Sigmoid colon (tissue), 7 donors: Measurements from ENCODE around the gene CCNL1. TPM values are rescaled to one million over a fixed set of nuclear protein-coding genes. Genes with fewer than 3 reads are reported as not detected.
A peak's percentile ranks its signal among the peaks of the same experiment; 100 is the strongest.

Experiments
- DNase-seq: peaks from one replicate; pipeline ENCODE4 v3.0.0-alpha.2; 2019
- H3K27ac ChIP-seq, 4 donors: fragments of 200-600 bp; sonication (generic); one replicate each; pipeline ENCODE4 v1.5.1; 2016 to 2019; ENCODE audit warnings: mild to moderate bottlenecking in 1 of 4
- H3K27me3 ChIP-seq, 3 donors: fragments of 200-600 bp; sonication (generic); one replicate each; pipeline ENCODE4 v1.5.1; 2019; ENCODE audit warnings: mild to moderate bottlenecking in 1 of 3
- H3K36me3 ChIP-seq, 4 donors: fragments of 200-600 bp; sonication (generic); one replicate each; pipeline ENCODE4 v1.5.1; 2016 to 2019
- H3K4me1 ChIP-seq, 4 donors: fragments of 200-600 bp; sonication (generic); one replicate each; pipeline ENCODE4 v1.5.1; 2017 to 2019
- H3K4me3 ChIP-seq, 4 donors: fragments of 200-600 bp; sonication (generic); one replicate each; pipeline ENCODE4 v1.5.1; 2017 to 2019; ENCODE audit warnings: mild to moderate bottlenecking in 2 of 4, moderate library complexity in 1 of 4
- H3K9me3 ChIP-seq, 4 donors: fragments of 200-600 bp in 3 of 4; sonication (generic) in 3 of 4; one replicate each; pipeline versions ENCODE4 v1.5.1 to v1.6.1; 2013 to 2019
- CTCF ChIP-seq, 4 experiments: fragments of 450-650 bp in 3 of 4; fragments of 200-600 bp in 1 of 4; IDR thresholded peaks; one replicate each; pipeline ENCODE4 v1.5.1; 2016 to 2019; ENCODE audit warnings: antibody characterized with exemption in 4 of 4, mild to moderate bottlenecking in 3 of 4, moderate library complexity in 2 of 4
- EP300 ChIP-seq, 4 donors: sonication (generic); formaldehyde crosslinking; IDR thresholded peaks; one replicate each; pipeline ENCODE4 v1.6.1; 2017; ENCODE audit warnings: antibody characterized with exemption in 4 of 4
- POLR2A ChIP-seq, 2 donors: fragments of 450-650 bp; IDR thresholded peaks; one replicate each; pipeline ENCODE4 v1.6.1; 2016; ENCODE audit warnings: antibody characterized with exemption in 2 of 2, mild to moderate bottlenecking in 2 of 2, moderate library complexity in 2 of 2
- POLR2AphosphoS5 ChIP-seq, 4 donors: sonication (generic); formaldehyde crosslinking; IDR thresholded peaks; one replicate each; pipeline ENCODE4 v1.6.1; 2017; ENCODE audit warnings: antibody characterized with exemption in 4 of 4
- WGBS, 2 donors: extraction: QIAGEN DNeasy Blood & Tissue Kit; methylation state at CpG; one replicate each; pipeline ENCODE4 v1.1.7; 2013; 5-methylcytosine and 5-hydroxymethylcytosine counted together
- intact Hi-C: fragments of 100-400 bp; cut with DNase I; formaldehyde crosslinking; loops from one replicate; pipeline ENCODE4 v1.15.1; 2023
- polyA plus RNA-seq, 3 donors: library from polyadenylated mRNA; stranded (reverse); fragments of 200-250 nt; gene quantifications; one replicate each; pipeline ENCODE4 v1.2.3, GENCODE V29; 2013
- total RNA-seq, 4 donors: library from RNA; depleted of rRNA; stranded (reverse); fragments of >200 nt; gene quantifications; one replicate each; pipeline ENCODE4 v1.1.0, GENCODE V29; 2016
- donor health status: healthy with polysubstance abuse.
- donor health status: Bipolar disorder and iron deficiency.
- donor health status: healthy.

Gene CCNL1
- total and polyA plus RNA-seq, 7 donors, result 25.2 to 403 (median 110) TPM

GRCh38 chr3:157139938-157140534 lies 19.9 kb downstream of the CCNL1 start:
- intact Hi-C loops, result loop anchor here (5.0 kb wide), 3 partner anchors 323 to 988 kb away; no protein-coding TSS in a partner anchor
- no peak overlapping the region for H3K27ac ChIP-seq
- peaks cover 0 to 29% (median 18%) of the 10 kb centered on the region in 4 donors for H3K4me1 ChIP-seq
- no peaks in the 10 kb centered on the region for H3K9me3 ChIP-seq
- H3K36me3 ChIP-seq, result peaks cover 0 to 44% (median 8%) of the 10 kb centered on the region in 4 donors
- H3K4me3 ChIP-seq, result no peak overlapping the region
- DNase-seq, result no peak
- H3K27me3 ChIP-seq, result no peaks in the 10 kb centered on the region
- TF ChIP-seq POLR2A (IDR thresholded peaks at IDR 0.05) (no peak), POLR2AphosphoS5 (IDR thresholded peaks at IDR 0.05) (no peak), CTCF (IDR thresholded peaks at IDR 0.05) (no peak), EP300 (IDR thresholded peaks at IDR 0.05) (no peak)
- 83 to 92% methylated on average over 8 of the region's 8 CpGs for WGBS, 2 donors

- TF ChIP-seq POLR2AphosphoS5 (IDR thresholded peaks at IDR 0.05), result peak in 1 of 4 donors; percentile 5
- no peak for TF ChIP-seq POLR2A (IDR thresholded peaks at IDR 0.05)
- no peak for TF ChIP-seq EP300 (IDR thresholded peaks at IDR 0.05)
- no peak for TF ChIP-seq CTCF (IDR thresholded peaks at IDR 0.05)
- Histone ChIP-seq H3K4me3 (no peak overlapping the region), H3K9me3 (no peaks in the 10 kb centered on the region), H3K27me3 (no peaks in the 10 kb centered on the region), H3K27ac (peak overlapping the region; percentile 31 to 75 (median 68)), H3K4me1 (peaks cover 0 to 40% (median 21%) of the 10 kb centered on the region in 4 donors), H3K36me3 (peaks cover 0 to 14% (median under 1%) of the 10 kb centered on the region in 4 donors)
- intact Hi-C loops, result loop anchor here (1.0 to 5.0 kb wide), 5 partner anchors 48 to 985 kb away; no protein-coding TSS in a partner anchor
- WGBS, 2 donors, result 10 to 54% methylated on average over 6 of the region's 6 CpGs
- no peak for DNase-seq
Measured at GRCh38 chr3:157136647-157137387, 23.1 kb downstream of the CCNL1 start.

GRCh38 chr3:157135671-157136396 lies 24.1 kb downstream of the CCNL1 start:
- Histone ChIP-seq H3K4me1 (peaks cover 0 to 43% (median 24%) of the 10 kb centered on the region in 4 donors), H3K9me3 (no peaks in the 10 kb centered on the region), H3K27ac (peak overlapping the region; percentile 31 to 75 (median 68)), H3K27me3 (no peaks in the 10 kb centered on the region), H3K36me3 (peaks cover 0 to 6% (median 0%) of the 10 kb centered on the region in 4 donors), H3K4me3 (no peak overlapping the region)
- TF ChIP-seq EP300 (IDR thresholded peaks at IDR 0.05), result no peak
- no peak for TF ChIP-seq POLR2A (IDR thresholded peaks at IDR 0.05)
- no peak for TF ChIP-seq CTCF (IDR thresholded peaks at IDR 0.05)
- TF ChIP-seq POLR2AphosphoS5 (IDR thresholded peaks at IDR 0.05), result no peak
- WGBS, 2 donors, result 52 to 75% methylated on average over 5 of the region's 5 CpGs
- intact Hi-C loops, result loop anchor here (1.0 to 5.0 kb wide), 5 partner anchors 47 to 984 kb away; no protein-coding TSS in a partner anchor
- no peak for DNase-seq

- peaks cover 0 to 54% (median 35%) of the 10 kb centered on the region in 4 donors for H3K4me1 ChIP-seq
- no peak for DNase-seq
- TF ChIP-seq CTCF (IDR thresholded peaks at IDR 0.05), result no peak
- no peak for TF ChIP-seq POLR2A (IDR thresholded peaks at IDR 0.05)
- no peak for TF ChIP-seq POLR2AphosphoS5 (IDR thresholded peaks at IDR 0.05)
- TF ChIP-seq EP300 (IDR thresholded peaks at IDR 0.05), result no peak
- H3K27ac ChIP-seq, result peak overlapping the region in 2 of 4 donors; percentile 11 to 75
- no peaks in the 10 kb centered on the region for H3K36me3 ChIP-seq
- no peaks in the 10 kb centered on the region for H3K9me3 ChIP-seq
- H3K27me3 ChIP-seq, result no peaks in the 10 kb centered on the region
- H3K4me3 ChIP-seq, result no peak overlapping the region
- 10 to 44% methylated on average over 1 of the region's 1 CpG for WGBS, 2 donors
- intact Hi-C loops, result loop anchor here (5.0 kb wide), 3 partner anchors 317 to 982 kb away; no protein-coding TSS in a partner anchor
Measured at GRCh38 chr3:157134620-157135191, 25.2 kb downstream of the CCNL1 start.
